SH-SY5Y (cell line): Measurements from ENCODE around the gene TMEM161A.

Source experiments
- GATA2 ChIP-seq: IDR thresholded peaks from 2 replicates; pipeline ENCODE4 v1.6.1; 2011; ENCODE audit warnings: mild to moderate bottlenecking, low read depth, low read length
- GATA3 ChIP-seq: IDR thresholded peaks from 2 replicates; pipeline ENCODE4 v1.6.1; 2011; ENCODE audit warnings: low read depth, mild to moderate bottlenecking, low read length, moderate library complexity

GRCh38 chr19:19122902-19123301, 15.4 kb downstream of the TMEM161A start:
- no peak for TF ChIP-seq GATA3
- TF ChIP-seq GATA2, result no peak
